ENCODE data around the gene HHAT.

Gene HHAT

GRCh38 chr1:210364479-210364878 is 35.8 kb downstream of the HHAT start:
- Histone ChIP-seq H3K27me3 (ENCODE audit: control insufficient read depth, insufficient read depth, low read length) (no peaks in the 10 kb centered on the region), H3K9ac (ENCODE audit: low read length) (no peak overlapping the region), H3K4me3 (ENCODE audit: low read length) (no peak overlapping the region), H3K36me3 (ENCODE audit: control insufficient read depth, insufficient read depth, low read length) (no peaks in the 10 kb centered on the region), H3K4me1 (ENCODE audit: control insufficient read depth, insufficient read depth, low read length) (peaks cover 4% of the 10 kb centered on the region), H3K9me3 (ENCODE audit: control insufficient read depth, low read length) (no peaks in the 10 kb centered on the region)

DNA sequence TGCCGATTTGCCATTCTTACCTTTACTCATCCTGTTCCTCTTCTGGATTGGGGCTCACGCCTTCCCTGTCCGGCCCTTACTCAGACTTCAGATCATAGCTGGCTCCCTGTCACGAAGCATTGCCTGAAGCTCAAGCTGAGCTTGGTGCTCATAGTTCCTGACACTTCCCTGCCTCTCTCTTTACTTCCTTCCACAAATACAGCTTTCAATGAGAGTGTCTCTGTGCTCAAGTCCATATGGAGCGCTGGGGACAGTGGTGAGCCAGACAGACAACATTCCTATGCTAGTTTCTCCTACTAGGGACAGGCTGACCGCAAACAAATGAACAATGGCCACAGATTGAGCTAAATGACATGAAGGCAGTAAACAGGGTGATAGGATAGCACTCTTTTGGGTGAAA is 38.1 kb downstream of the HHAT start:
- H3K9me3 ChIP-seq (ENCODE audit: control insufficient read depth, low read length), result no peaks in the 10 kb centered on the region

GRCh38 chr1:210367566-210367965 is 38.9 kb downstream of the HHAT start:
- Histone ChIP-seq H3K4me3 (ENCODE audit: low read length) (no peak overlapping the region), H3K9ac (ENCODE audit: low read length) (no peak overlapping the region), H3K4me1 (ENCODE audit: control insufficient read depth, insufficient read depth, low read length) (no peaks in the 10 kb centered on the region), H3K36me3 (ENCODE audit: control insufficient read depth, insufficient read depth, low read length) (no peaks in the 10 kb centered on the region), H3K27me3 (ENCODE audit: control insufficient read depth, insufficient read depth, low read length) (no peaks in the 10 kb centered on the region), H3K9me3 (ENCODE audit: control insufficient read depth, low read length) (no peaks in the 10 kb centered on the region)

More for the DNA sequence above, 38.1 kb downstream of the HHAT start:
- Histone ChIP-seq H3K36me3 (ENCODE audit: control insufficient read depth, insufficient read depth, low read length) (no peaks in the 10 kb centered on the region), H3K4me3 (ENCODE audit: low read length) (no peak overlapping the region), H3K9ac (ENCODE audit: low read length) (no peak overlapping the region), H3K4me1 (ENCODE audit: control insufficient read depth, insufficient read depth, low read length) (no peaks in the 10 kb centered on the region), H3K27me3 (ENCODE audit: control insufficient read depth, insufficient read depth, low read length) (no peaks in the 10 kb centered on the region)

DNA sequence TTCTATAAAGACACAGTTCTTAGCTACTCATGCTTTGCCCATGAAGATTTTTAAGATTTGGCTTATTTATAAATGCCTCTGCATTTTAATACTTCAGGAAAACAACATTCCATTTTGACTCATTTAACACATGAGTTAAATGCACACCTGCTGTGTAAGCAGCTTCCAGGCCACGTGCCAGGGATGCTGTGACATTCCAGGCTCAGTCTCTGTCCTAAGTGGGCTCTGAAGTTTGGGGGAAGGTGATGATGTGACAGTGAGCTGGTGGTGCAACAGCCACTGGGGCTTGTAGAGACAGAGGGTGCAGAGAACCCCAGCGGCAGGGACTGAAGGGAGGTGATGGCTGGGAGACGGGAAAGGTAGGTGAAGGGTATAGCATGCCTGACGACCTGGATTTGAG is 40.7 kb downstream of the HHAT start:
- no peak overlapping the region for H3K4me3 ChIP-seq (ENCODE audit: low read length)
- no peaks in the 10 kb centered on the region for H3K4me1 ChIP-seq (ENCODE audit: control insufficient read depth, insufficient read depth, low read length)
- H3K36me3 ChIP-seq (ENCODE audit: control insufficient read depth, insufficient read depth, low read length), result no peaks in the 10 kb centered on the region
- H3K9ac ChIP-seq (ENCODE audit: low read length), result no peak overlapping the region
- no peaks in the 10 kb centered on the region for H3K9me3 ChIP-seq (ENCODE audit: control insufficient read depth, low read length)
- no peaks in the 10 kb centered on the region for H3K27me3 ChIP-seq (ENCODE audit: control insufficient read depth, insufficient read depth, low read length)

DNA sequence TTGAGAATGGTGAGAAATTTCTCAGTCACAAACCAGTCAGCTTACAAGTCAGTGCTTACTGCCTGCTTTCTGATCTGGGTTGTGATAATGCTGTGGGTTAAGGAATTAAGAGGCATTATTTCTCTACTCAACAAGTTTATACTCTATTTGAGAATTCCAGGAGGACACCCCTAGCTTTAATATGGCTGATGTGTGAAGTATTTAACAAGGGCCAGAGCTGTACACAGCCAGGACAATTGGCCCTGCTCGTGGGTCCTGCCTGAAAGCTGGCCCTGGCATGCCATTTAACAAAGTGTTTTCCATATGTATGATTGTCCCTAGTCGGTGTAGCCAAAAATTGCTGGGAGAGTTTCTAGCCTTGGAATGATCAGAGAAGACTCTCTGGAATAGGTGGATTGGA is 43.2 kb downstream of the HHAT start:
- Histone ChIP-seq H3K27me3 (ENCODE audit: control insufficient read depth, insufficient read depth, low read length) (no peaks in the 10 kb centered on the region), H3K4me3 (ENCODE audit: low read length) (no peak overlapping the region)

DNA sequence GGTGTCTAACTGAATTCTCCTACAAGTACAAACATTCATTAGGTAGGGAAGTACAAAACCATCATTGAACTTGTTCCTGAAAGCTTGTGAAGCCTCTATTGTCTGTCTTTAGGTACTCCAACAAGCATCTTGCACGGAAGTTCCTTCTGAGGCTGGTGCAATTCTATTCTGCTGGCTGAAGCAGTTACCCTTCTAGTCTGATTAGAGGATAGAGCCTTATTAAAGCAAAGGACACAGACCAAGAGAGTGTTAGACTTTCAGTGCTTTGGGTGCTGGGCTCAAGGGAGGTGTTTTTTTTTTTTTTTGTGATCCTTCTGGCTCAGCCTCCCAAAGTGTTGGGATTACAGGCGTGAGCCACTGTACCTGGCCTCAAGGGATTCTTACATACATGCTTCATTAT is 43.8 kb downstream of the HHAT start:
- Histone ChIP-seq H3K9me3 (ENCODE audit: control insufficient read depth, low read length) (no peaks in the 10 kb centered on the region), H3K4me1 (ENCODE audit: control insufficient read depth, insufficient read depth, low read length) (no peaks in the 10 kb centered on the region), H3K27me3 (ENCODE audit: control insufficient read depth, insufficient read depth, low read length) (no peaks in the 10 kb centered on the region), H3K9ac (ENCODE audit: low read length) (no peak overlapping the region), H3K4me3 (ENCODE audit: low read length) (no peak overlapping the region), H3K36me3 (ENCODE audit: control insufficient read depth, insufficient read depth, low read length) (no peaks in the 10 kb centered on the region)

More for the DNA sequence above, 43.2 kb downstream of the HHAT start:
- H3K9me3 ChIP-seq (ENCODE audit: control insufficient read depth, low read length), result no peaks in the 10 kb centered on the region
- H3K36me3 ChIP-seq (ENCODE audit: control insufficient read depth, insufficient read depth, low read length), result no peaks in the 10 kb centered on the region
- no peaks in the 10 kb centered on the region for H3K4me1 ChIP-seq (ENCODE audit: control insufficient read depth, insufficient read depth, low read length)
- H3K9ac ChIP-seq (ENCODE audit: low read length), result no peak overlapping the region

DNA sequence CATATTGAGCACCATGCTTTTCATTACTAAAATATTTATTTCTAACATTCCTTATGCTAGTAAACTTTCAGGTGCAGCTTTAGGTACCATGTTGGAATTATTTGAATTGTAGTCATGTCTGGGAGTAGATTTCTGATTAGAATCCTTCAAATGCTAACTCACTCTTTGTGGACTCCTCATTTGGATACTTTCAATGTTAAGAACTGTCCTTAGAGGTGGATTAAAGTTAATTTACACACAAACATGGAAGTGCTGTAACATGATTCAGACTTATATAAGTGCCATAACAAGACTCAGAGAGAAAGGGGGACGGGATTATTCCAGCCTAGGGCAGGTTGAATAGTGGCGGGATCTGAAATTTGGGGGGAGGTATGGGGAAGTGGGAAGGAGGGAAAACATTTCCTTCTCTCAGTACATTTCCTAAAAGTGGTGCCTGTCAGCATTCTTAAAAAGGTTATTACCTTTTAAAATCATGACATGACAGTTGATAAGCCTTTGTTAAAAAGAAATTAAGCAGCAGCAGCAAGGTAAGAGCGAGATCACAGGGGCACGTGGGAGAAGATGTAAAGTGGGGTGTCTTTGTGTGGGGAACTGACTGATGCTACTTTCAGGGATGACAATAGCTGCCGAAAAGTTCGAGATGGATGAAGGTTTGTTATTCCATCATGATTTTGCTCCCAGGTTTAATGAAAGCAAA is 44.4 kb downstream of the HHAT start:
- Histone ChIP-seq H3K4me1 (ENCODE audit: control insufficient read depth, insufficient read depth, low read length) (no peaks in the 10 kb centered on the region), H3K9me3 (ENCODE audit: control insufficient read depth, low read length) (no peaks in the 10 kb centered on the region), H3K36me3 (ENCODE audit: control insufficient read depth, insufficient read depth, low read length) (no peaks in the 10 kb centered on the region), H3K9ac (ENCODE audit: low read length) (no peak overlapping the region), H3K27me3 (ENCODE audit: control insufficient read depth, insufficient read depth, low read length) (no peaks in the 10 kb centered on the region), H3K4me3 (ENCODE audit: low read length) (no peak overlapping the region)

DNA sequence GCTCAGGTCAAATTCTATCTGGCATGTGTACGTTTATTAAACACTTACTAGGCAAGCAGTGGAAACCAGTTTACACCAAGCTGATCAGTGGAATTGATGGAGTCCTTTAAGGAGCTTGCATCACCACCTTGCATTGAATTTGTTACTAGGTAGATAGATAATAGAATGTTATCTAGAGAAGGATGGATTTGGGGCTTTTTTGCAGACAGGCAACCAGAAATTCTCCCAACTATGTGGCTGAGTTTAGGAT is 44.9 kb downstream of the HHAT start:
- no peaks in the 10 kb centered on the region for H3K9me3 ChIP-seq (ENCODE audit: control insufficient read depth, low read length)
- no peaks in the 10 kb centered on the region for H3K4me1 ChIP-seq (ENCODE audit: control insufficient read depth, insufficient read depth, low read length)
- H3K9ac ChIP-seq (ENCODE audit: low read length), result no peak overlapping the region
- H3K27me3 ChIP-seq (ENCODE audit: control insufficient read depth, insufficient read depth, low read length), result no peaks in the 10 kb centered on the region
- H3K36me3 ChIP-seq (ENCODE audit: control insufficient read depth, insufficient read depth, low read length), result no peaks in the 10 kb centered on the region
- no peak overlapping the region for H3K4me3 ChIP-seq (ENCODE audit: low read length)

DNA sequence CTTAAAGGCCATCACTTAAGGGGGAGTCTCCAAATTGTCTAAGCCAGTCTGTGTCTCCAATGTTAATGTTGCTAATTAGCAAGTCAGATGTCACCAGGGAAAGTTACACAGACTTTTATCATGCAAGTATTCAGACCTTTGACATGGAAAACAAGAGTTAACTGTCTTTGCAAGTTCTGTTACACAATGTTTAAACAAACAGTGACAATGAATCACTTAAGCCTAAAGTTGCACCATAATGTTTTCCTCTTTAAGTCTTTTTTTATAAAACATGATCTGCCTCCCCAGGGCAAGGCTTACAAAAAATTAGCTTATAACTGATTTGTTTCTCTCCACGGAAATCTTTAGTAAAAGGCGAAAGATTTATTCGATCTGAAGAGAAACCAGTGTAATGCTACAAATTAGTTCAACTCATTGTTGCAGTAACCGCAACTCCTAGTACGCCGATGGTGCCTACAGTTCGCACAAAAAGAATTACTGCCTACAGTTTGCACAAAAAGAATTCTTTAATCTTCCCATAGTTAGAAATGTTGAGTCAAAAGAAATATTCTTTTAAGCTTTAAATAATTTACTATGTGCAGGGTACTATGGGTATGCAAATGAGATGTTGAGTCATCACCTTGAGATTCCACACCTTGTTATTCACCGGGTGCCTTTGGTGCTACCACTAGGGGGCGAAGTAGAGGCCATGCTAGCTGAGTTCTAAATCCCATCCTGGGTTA is 45.3 kb downstream of the HHAT start:
- H3K4me1 ChIP-seq (ENCODE audit: control insufficient read depth, insufficient read depth, low read length), result no peaks in the 10 kb centered on the region
- H3K36me3 ChIP-seq (ENCODE audit: control insufficient read depth, insufficient read depth, low read length), result no peaks in the 10 kb centered on the region
- no peak overlapping the region for H3K9ac ChIP-seq (ENCODE audit: low read length)
- no peaks in the 10 kb centered on the region for H3K9me3 ChIP-seq (ENCODE audit: control insufficient read depth, low read length)
- H3K27me3 ChIP-seq (ENCODE audit: control insufficient read depth, insufficient read depth, low read length), result no peaks in the 10 kb centered on the region
- no peak overlapping the region for H3K4me3 ChIP-seq (ENCODE audit: low read length)

- no peak overlapping the region for H3K4me3 ChIP-seq (ENCODE audit: low read length)
- no peak overlapping the region for H3K9ac ChIP-seq (ENCODE audit: low read length)
- no peaks in the 10 kb centered on the region for H3K4me1 ChIP-seq (ENCODE audit: control insufficient read depth, insufficient read depth, low read length)
- H3K27me3 ChIP-seq (ENCODE audit: control insufficient read depth, insufficient read depth, low read length), result no peaks in the 10 kb centered on the region
- no peaks in the 10 kb centered on the region for H3K36me3 ChIP-seq (ENCODE audit: control insufficient read depth, insufficient read depth, low read length)
- no peaks in the 10 kb centered on the region for H3K9me3 ChIP-seq (ENCODE audit: control insufficient read depth, low read length)
These were observed 45.9 kb downstream of the HHAT start for GRCh38 chr1:210374600-210374953.

- Histone ChIP-seq H3K9ac (ENCODE audit: low read length) (no peak overlapping the region), H3K36me3 (ENCODE audit: control insufficient read depth, insufficient read depth, low read length) (no peaks in the 10 kb centered on the region), H3K4me1 (ENCODE audit: control insufficient read depth, insufficient read depth, low read length) (no peaks in the 10 kb centered on the region), H3K9me3 (ENCODE audit: control insufficient read depth, low read length) (no peaks in the 10 kb centered on the region), H3K27me3 (ENCODE audit: control insufficient read depth, insufficient read depth, low read length) (no peaks in the 10 kb centered on the region), H3K4me3 (ENCODE audit: low read length) (no peak overlapping the region)
These were observed 48.2 kb downstream of the HHAT start for GRCh38 chr1:210376836-210377372.

GRCh38 chr1:210377731-210378333 is 49.1 kb downstream of the HHAT start:
- no peaks in the 10 kb centered on the region for H3K27me3 ChIP-seq (ENCODE audit: control insufficient read depth, insufficient read depth, low read length)
- H3K9me3 ChIP-seq (ENCODE audit: control insufficient read depth, low read length), result no peaks in the 10 kb centered on the region
- no peaks in the 10 kb centered on the region for H3K36me3 ChIP-seq (ENCODE audit: control insufficient read depth, insufficient read depth, low read length)
- H3K9ac ChIP-seq (ENCODE audit: low read length), result no peak overlapping the region
- H3K4me1 ChIP-seq (ENCODE audit: control insufficient read depth, insufficient read depth, low read length), result no peaks in the 10 kb centered on the region
- no peak overlapping the region for H3K4me3 ChIP-seq (ENCODE audit: low read length)

Data from mucosa of stomach (tissue), 1 donor.